HG02870 (cell line): ENCODE data around the gene IL36A.

Experiments used
- ATAC-seq: cut with Tn5 transposase; IDR thresholded peaks from one replicate; pipeline ENCODE4 v1.9.1; 2021; ENCODE audit warnings: mild to moderate bottlenecking, moderate library complexity; ENCODE audit not compliant: unreplicated experiment

IL36A gene

GRCh38 chr2:113005030-113005509, at the start of gene IL36A:
Gene IL36A, plus strand, starts transcription at chr2:113005459. Its CDS starts 413 bp downstream, at chr2:113005872.
- no peak for ATAC-seq

- no peak for ATAC-seq
Measured at GRCh38 chr2:112957511-112957910, 47.7 kb upstream of the IL36A start.

- no peak for ATAC-seq
Measured at GRCh38 chr2:112958428-112959108, 46.7 kb upstream of the IL36A start.

GRCh38 chr2:112959109-112959812, 46.0 kb upstream of the IL36A start:
- ATAC-seq: no peak

GRCh38 chr2:112960230-112960825, 44.9 kb upstream of the IL36A start:
- ATAC-seq: no peak

- ATAC-seq: no peak
Measured at GRCh38 chr2:112962308-112963175, 42.7 kb upstream of the IL36A start.

GRCh38 chr2:112967023-112967422, 38.2 kb upstream of the IL36A start:
- ATAC-seq: no peak

GRCh38 chr2:112972423-112973086, 32.7 kb upstream of the IL36A start:
- ATAC-seq: no peak

- no peak for ATAC-seq
Measured at GRCh38 chr2:112973156-112973555, 32.1 kb upstream of the IL36A start.

- ATAC-seq: no peak
Measured at GRCh38 chr2:112977559-112978056, 27.7 kb upstream of the IL36A start, which contains the start of gene IL36G. Gene IL36G, plus strand, starts transcription at chr2:112978006. Its CDS starts 633 bp downstream, at chr2:112978639.

GRCh38 chr2:112979731-112980130, 25.5 kb upstream of the IL36A start:
- no peak for ATAC-seq

GRCh38 chr2:112980537-112980936, 24.7 kb upstream of the IL36A start:
- no peak for ATAC-seq

- ATAC-seq: no peak
Measured at GRCh38 chr2:112985090-112985489, 20.2 kb upstream of the IL36A start.

GRCh38 chr2:112989611-112990010, 15.6 kb upstream of the IL36A start:
- ATAC-seq: no peak

GRCh38 chr2:112993831-112994230, 11.4 kb upstream of the IL36A start:
- ATAC-seq: no peak

GRCh38 chr2:112994648-112995047, 10.6 kb upstream of the IL36A start:
- no peak for ATAC-seq

- ATAC-seq: peak; percentile 88
Measured at GRCh38 chr2:112995346-112995920, 9.8 kb upstream of the IL36A start.

- no peak for ATAC-seq
Measured at GRCh38 chr2:112996635-112997034, 8.6 kb upstream of the IL36A start.

GRCh38 chr2:112997151-112997550, 8.1 kb upstream of the IL36A start:
- ATAC-seq: no peak

GRCh38 chr2:113000436-113000835, 4.8 kb upstream of the IL36A start:
- no peak for ATAC-seq
